A673 (cell line): Measurements from ENCODE around the gene HECW1. TPM values are rescaled to one million over a fixed set of nuclear protein-coding genes. Genes with fewer than 3 reads are reported as not detected.
"Not testable (repeated sequence)": the region's sequence is repeated elsewhere in the genome, so short reads cannot be mapped to it uniquely, and the experiment has no call there.

Experiments used
- BruUV-seq: library from RNA; stranded (reverse); fragments of 400-500 nt; replicated peaks from 2 replicates; lab custom pipeline; 2021; lab: Mats Ljungman, UMichigan
- CTCF ChIA-PET: fragments of 300-600 bp; sonication (Branson Sonifier 250); formaldehyde crosslinking; loops from one replicate; lab custom pipeline; 2022; ENCODE audit warnings: antibody characterized with exemption; lab: Charles Lee
- POLR2A ChIA-PET: fragments of 300-600 bp; sonication (Branson Sonifier 250); formaldehyde crosslinking; loops from one replicate; lab custom pipeline; 2022; ENCODE audit warnings: antibody characterized with exemption; ENCODE audit not compliant: low non-redundant PET; lab: Charles Lee
- DNase-seq: peaks from one replicate; pipeline ENCODE4 v3.0.0-alpha.2; 2015; ENCODE audit warnings: low spot score
- H3K27ac ChIP-seq: fragments of 200-600 bp; sonication (generic); 2 replicates; pipeline ENCODE4 v1.5.1; 2016; ENCODE audit warnings: mixed run types, low read depth, mild to moderate bottlenecking, mixed read lengths, antibody characterized with exemption, low read length; ENCODE audit not compliant: poor library complexity, severe bottlenecking
- H3K27me3 ChIP-seq: fragments of 200-600 bp; sonication (generic); replicated peaks from 2 replicates; pipeline ENCODE4 v1.6.1; 2017; ENCODE audit warnings: mixed run types, low read depth, mild to moderate bottlenecking, mixed read lengths, antibody characterized with exemption, low read length; ENCODE audit not compliant: insufficient read depth, poor library complexity
- H3K36me3 ChIP-seq: fragments of 200-600 bp; sonication (generic); 2 replicates; pipeline ENCODE4 v1.6.1; 2016; ENCODE audit warnings: mixed run types, mild to moderate bottlenecking, mixed read lengths, antibody characterized with exemption, low read length; ENCODE audit not compliant: insufficient read depth, poor library complexity, severe bottlenecking
- H3K4me1 ChIP-seq: fragments of 200-600 bp; sonication (generic); 2 replicates; pipeline ENCODE4 v1.6.1; 2017; ENCODE audit warnings: mixed run types, mild to moderate bottlenecking, mixed read lengths, antibody characterized with exemption, low read length; ENCODE audit not compliant: insufficient read depth, poor library complexity, severe bottlenecking
- H3K4me3 ChIP-seq: fragments of 200-600 bp; sonication (generic); 2 replicates; pipeline ENCODE4 v1.5.1; 2016; ENCODE audit warnings: low read depth, mixed run types, mild to moderate bottlenecking, mixed read lengths, low read length; ENCODE audit not compliant: poor library complexity, severe bottlenecking
- H3K9me3 ChIP-seq: fragments of 200-600 bp; sonication (generic); 2 replicates; pipeline ENCODE4 v1.6.1; 2016; ENCODE audit warnings: mixed run types, low read depth, mild to moderate bottlenecking, mixed read lengths, antibody characterized with exemption, low read length; ENCODE audit not compliant: poor library complexity, severe bottlenecking
- CTCF ChIP-seq: fragments of 300-800, 200-600 bp; sonication (generic); conservative IDR thresholded peaks from 2 replicates; pipeline ENCODE4 v1.5.1; 2017; ENCODE audit warnings: low read depth, mild to moderate bottlenecking, antibody characterized with exemption, low read length, moderate library complexity, mixed read lengths
- EZH2 ChIP-seq: fragments of 200-600 bp; sonication (generic); IDR thresholded peaks from 2 replicates; pipeline ENCODE4 v1.6.1; 2017; ENCODE audit warnings: borderline replicate concordance, low read depth, mild to moderate bottlenecking, mixed read lengths, antibody characterized with exemption, low read length; ENCODE audit not compliant: poor library complexity, severe bottlenecking
- intact Hi-C: fragments of 100-400 bp; cut with micrococcal nuclease; formaldehyde crosslinking; loops from one replicate; pipeline ENCODE4 v1.10.0; 2022; ENCODE audit not compliant: unreplicated experiment
- total RNA-seq: library from RNA; stranded (reverse); gene quantifications from 2 replicates; pipeline ENCODE4 v1.2.3, GENCODE V29; 2021

The HECW1 gene
- total RNA-seq, 1 experiment from 2014 or later, result 0.39 TPM

DNA sequence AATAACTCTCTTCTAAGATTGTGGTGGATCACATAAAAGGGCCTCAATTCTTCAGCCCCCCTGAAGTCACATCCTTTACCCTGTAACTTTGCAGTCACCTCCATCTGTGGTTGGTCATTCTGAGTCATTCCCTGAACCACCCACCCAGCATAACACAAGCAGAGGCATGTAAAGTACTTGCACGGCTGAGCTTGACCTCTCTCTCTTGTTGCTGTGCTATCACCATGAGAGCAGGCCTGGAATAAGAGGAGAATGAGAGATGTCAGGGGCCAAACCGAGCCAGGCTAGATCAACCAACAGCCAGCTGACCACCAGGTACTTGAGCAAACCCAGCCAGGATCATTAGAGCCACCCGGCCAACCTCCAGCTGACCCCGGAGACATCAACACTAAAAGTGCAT is 457.0 kb downstream of the HECW1 start:
- POLR2A ChIA-PET, result no interaction called here
- H3K4me3 ChIP-seq, result no peak overlapping the region
- BruUV-seq, result no TSS peak
- no peaks in the 10 kb centered on the region for H3K4me1 ChIP-seq
- intact Hi-C loops, result no loop called here
- H3K9me3 ChIP-seq, result no peaks in the 10 kb centered on the region
- H3K27me3 ChIP-seq, result no peaks in the 10 kb centered on the region
- TF ChIP-seq CTCF, result no peak
- no peak for TF ChIP-seq EZH2
- CTCF ChIA-PET, result no interaction called here
- no peaks in the 10 kb centered on the region for H3K36me3 ChIP-seq
- no peak overlapping the region for H3K27ac ChIP-seq
- DNase-seq, result no peak

- H3K9me3 ChIP-seq, result no peaks in the 10 kb centered on the region
- no peaks in the 10 kb centered on the region for H3K27me3 ChIP-seq
- H3K27ac ChIP-seq, result no peak overlapping the region
- ChIA-PET CTCF (interaction anchor here (1.1 kb wide), 1 partner anchor 12 kb away, joined by 3 read pairs; the partner anchor contains the start of gene STK17A), POLR2A (no interaction called here)
- DNase-seq, result no peak
- H3K4me1 ChIP-seq, result no peaks in the 10 kb centered on the region
- intact Hi-C loops, result no loop called here
- no TSS peak for BruUV-seq
- H3K4me3 ChIP-seq, result no peak overlapping the region
- no peaks in the 10 kb centered on the region for H3K36me3 ChIP-seq
- no peak for TF ChIP-seq EZH2
- TF ChIP-seq CTCF, result no peak
Measured at GRCh38 chr7:43570688-43571365, 458.4 kb downstream of the HECW1 start.

DNA sequence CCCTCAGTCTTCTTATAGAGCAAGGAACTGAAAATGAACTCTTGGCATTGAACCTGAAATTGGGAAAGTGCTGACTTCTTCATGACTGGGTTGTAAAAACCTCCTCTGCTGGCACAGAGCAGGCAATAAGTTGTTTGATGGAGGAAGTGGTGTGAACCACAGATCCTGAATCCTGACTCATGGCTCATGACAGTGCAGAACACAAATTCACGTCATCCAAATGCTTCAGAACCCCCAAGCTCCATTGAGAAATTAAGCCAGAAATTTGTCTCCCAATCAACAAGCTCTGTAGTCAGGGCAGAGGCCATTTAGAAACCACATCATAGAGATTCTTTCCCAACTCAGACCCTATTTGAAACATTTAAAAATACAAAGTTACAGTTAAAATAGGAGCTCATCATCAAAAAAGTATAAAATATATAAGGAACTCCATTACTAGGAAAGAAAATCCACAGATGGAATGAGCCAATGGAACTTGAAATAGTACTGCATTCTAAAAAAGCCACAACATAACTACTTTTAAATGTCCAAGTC is 460.1 kb downstream of the HECW1 start:
- ChIA-PET CTCF (interaction anchor here (1.1 to 1.7 kb wide), 2 partner anchors 10 to 117 kb away, joined by 3 to 4 read pairs; partner anchors contain the start of gene STK17A), POLR2A (interaction anchor here (1.0 kb wide), 1 partner anchor 10 kb away, joined by 3 read pairs; the partner anchor contains the start of gene STK17A)
- DNase-seq, result no peak
- no peaks in the 10 kb centered on the region for H3K36me3 ChIP-seq
- H3K27me3 ChIP-seq, result no peaks in the 10 kb centered on the region
- no peaks in the 10 kb centered on the region for H3K9me3 ChIP-seq
- intact Hi-C loops, result no loop called here
- no peak overlapping the region for H3K4me3 ChIP-seq
- BruUV-seq, result no TSS peak
- no peak for TF ChIP-seq EZH2
- no peak for TF ChIP-seq CTCF
- no peak overlapping the region for H3K27ac ChIP-seq
- H3K4me1 ChIP-seq, result no peaks in the 10 kb centered on the region

GRCh38 chr7:43573832-43574231 is 461.4 kb downstream of the HECW1 start:
- H3K4me3 ChIP-seq, H3K9me3 ChIP-seq, intact Hi-C loops, H3K27ac ChIP-seq, H3K27me3 ChIP-seq, H3K4me1 ChIP-seq, DNase-seq, BruUV-seq, POLR2A ChIA-PET, H3K36me3 ChIP-seq: not testable (repeated sequence)
- CTCF ChIA-PET, result interaction anchor here (1.7 kb wide), 1 partner anchor 119 kb away, joined by 3 read pairs; no protein-coding TSS in a partner anchor
